GM23338 (cell line): Measurements from ENCODE around the gene DAZL.

Experiments used
- CREB1 ChIP-seq: fragments of 250-450 bp; sonication (Bioruptor Pico); IDR thresholded peaks from 2 replicates; pipeline ENCODE4 v1.5.0; 2020; ENCODE audit warnings: low read depth, mild to moderate bottlenecking, moderate library complexity
- CTCF ChIP-seq, 2 experiments: fragments of 200-600 bp in 1 of 2; sonication (generic) in 1 of 2; conservative IDR thresholded peaks; 2 replicates each; pipeline versions ENCODE4 v1.5.1 to v1.6.1; 2016 to 2017; ENCODE audit warnings: antibody characterized with exemption in 2 of 2, low read depth in 2 of 2, mild to moderate bottlenecking in 2 of 2, moderate library complexity in 1 of 2
- ETS1 ChIP-seq: IDR thresholded peaks from 2 replicates; pipeline ENCODE4 v1.6.1; 2016; ENCODE audit warnings: antibody characterized with exemption
- EZH2 ChIP-seq: fragments of 200-600 bp; sonication (generic); IDR thresholded peaks from one replicate; pipeline ENCODE4 v1.8.0; 2017; ENCODE audit warnings: antibody characterized with exemption, mild to moderate bottlenecking, low read depth; ENCODE audit not compliant: unreplicated experiment
- EZH2phosphoT487 ChIP-seq: fragments of 200-600 bp; sonication (generic); IDR thresholded peaks from one replicate; pipeline ENCODE4 v1.8.1; 2018; ENCODE audit warnings: antibody characterized with exemption; ENCODE audit not compliant: unreplicated experiment
- JUNB ChIP-seq: IDR thresholded peaks from one replicate; pipeline ENCODE4 v1.6.1; 2016; ENCODE audit warnings: antibody characterized with exemption; ENCODE audit not compliant: unreplicated experiment
- NANOG ChIP-seq: IDR thresholded peaks from 2 replicates; pipeline ENCODE4 v1.6.1; 2016; ENCODE audit warnings: antibody characterized with exemption, borderline replicate concordance
- POLR2AphosphoS5 ChIP-seq: IDR thresholded peaks from 2 replicates; pipeline ENCODE4 v1.6.1; 2016; ENCODE audit warnings: antibody characterized with exemption, low read depth
- REST ChIP-seq: IDR thresholded peaks from one replicate; pipeline ENCODE4 v1.6.1; 2018; ENCODE audit warnings: antibody characterized with exemption; ENCODE audit not compliant: unreplicated experiment
- STAT1 ChIP-seq: IDR thresholded peaks from one replicate; pipeline ENCODE4 v1.6.1; 2016; ENCODE audit warnings: antibody characterized with exemption; ENCODE audit not compliant: unreplicated experiment
- ZNF331 ChIP-seq: fragments of 250-450 bp; sonication (Bioruptor Pico); IDR thresholded peaks from 2 replicates; pipeline ENCODE4 v1.5.0; 2020; ENCODE audit warnings: low read depth, mild to moderate bottlenecking, moderate library complexity
- ZNF462 ChIP-seq: fragments of 250-450 bp; sonication (Bioruptor Pico); IDR thresholded peaks from 2 replicates; pipeline ENCODE4 v1.5.0; 2020; ENCODE audit warnings: mild to moderate bottlenecking, moderate library complexity

- TF ChIP-seq CTCF (conservative IDR thresholded peaks at IDR 0.05; ENCODE audit: low read depth in 2 of 2) (no peak), EZH2 (no peak), EZH2phosphoT487 (no peak), STAT1 (no peak), POLR2AphosphoS5 (no peak), ZNF331 (CRISPR knock-in tag) (no peak), REST (no peak), JUNB (no peak), CREB1 (CRISPR knock-in tag) (no peak), NANOG (no peak), ETS1 (no peak), ZNF462 (CRISPR knock-in tag) (no peak)
These were observed 57.5 kb downstream of the DAZL start for GRCh38 chr3:16547561-16548357.
